GM12878 (cell line): ENCODE data around the gene MNT. TPM values are rescaled to one million over a fixed set of nuclear protein-coding genes. Genes with fewer than 3 reads are reported as not detected.

Experiments
- ATAC-seq: fragments of 200-7000 bp; cut with Tn5 transposase; 3 replicates; pipeline ENCODE4 v1.9.1; 2020; ENCODE audit warnings: mild to moderate bottlenecking, moderate library complexity
- BruUV-seq: library from RNA; stranded (reverse); fragments of 400-500 nt; replicated peaks from 2 replicates; lab custom pipeline; 2021; lab: Mats Ljungman, UMichigan
- CTCF ChIA-PET: fragments of 300-600 bp; sonication (Branson Sonifier 250); formaldehyde crosslinking; extraction: SDS; loops from one replicate; lab custom pipeline; 2021; ENCODE audit warnings: inconsistent platforms; lab: Yijun Ruan, JAX
- POLR2A ChIA-PET: fragments of 350-600 bp; formaldehyde crosslinking; extraction: SDS; loops from one replicate; lab custom pipeline; 2021; ENCODE audit warnings: inconsistent platforms; lab: Charles Lee
- RAD21 ChIA-PET: fragments of 300-600 bp; sonication (Branson Sonifier 250); formaldehyde crosslinking; loops from one replicate; lab custom pipeline; 2023; ENCODE audit warnings: antibody characterized with exemption; ENCODE audit not compliant: unreplicated experiment; lab: Charles Lee
- SMC1A ChIA-PET: fragments of 300-600 bp; sonication (Branson Sonifier 250); formaldehyde crosslinking; loops from one replicate; lab custom pipeline; 2023; ENCODE audit not compliant: unreplicated experiment, uncharacterized antibody; lab: Charles Lee
- DNase-seq: peaks from one replicate; pipeline ENCODE4 v3.0.0-alpha.2; 2011; ENCODE audit warnings: low read depth, low spot score
- FAIRE-seq: peaks from 3 replicates; lab custom pipeline; 2011; peaks lifted over from hg19 to GRCh38; lab: Jason Lieb, UNC
- H2AFZ ChIP-seq: 2 replicates; pipeline ENCODE4 v1.6.0; 2011; ENCODE audit warnings: low read depth, low read length, control low read depth; ENCODE audit not compliant: control insufficient read depth
- H3K27ac ChIP-seq: 2 replicates; pipeline ENCODE4 v1.5.1; 2011; ENCODE audit warnings: control low read depth; ENCODE audit not compliant: control insufficient read depth, insufficient read depth
- H3K27me3 ChIP-seq, 2 experiments: replicated peaks in 1 of 2; 2 replicates each; pipeline versions ENCODE4 v1.6.0 to v1.6.1; 2011; ENCODE audit warnings: low read length in 1 of 2; ENCODE audit not compliant: control insufficient read depth in 2 of 2, insufficient read depth in 2 of 2
- H3K36me3 ChIP-seq, 2 experiments: 2 replicates each; pipeline ENCODE4 v1.5.1; 2011; ENCODE audit warnings: low read length in 1 of 2; ENCODE audit not compliant: control insufficient read depth in 2 of 2, insufficient read depth in 2 of 2
- H3K4me1 ChIP-seq: 2 replicates; pipeline ENCODE4 v1.6.1; 2011; ENCODE audit warnings: mild to moderate bottlenecking, low read length, moderate library complexity, mixed read lengths; ENCODE audit not compliant: control insufficient read depth, insufficient read depth
- H3K4me2 ChIP-seq: 2 replicates; pipeline ENCODE4 v1.6.0; 2011; ENCODE audit warnings: control low read depth; ENCODE audit not compliant: control insufficient read depth, insufficient read depth
- H3K4me3 ChIP-seq: fragments of 200-600 bp; sonication (generic); 2 replicates; pipeline ENCODE4 v1.5.1; 2016
- H3K79me2 ChIP-seq: 2 replicates; pipeline ENCODE4 v1.6.0; 2011; ENCODE audit warnings: low read length; ENCODE audit not compliant: control insufficient read depth, insufficient read depth
- H3K9ac ChIP-seq: 2 replicates; pipeline ENCODE4 v1.8.0; 2011; ENCODE audit warnings: low read length, control low read depth, mixed read lengths; ENCODE audit not compliant: control insufficient read depth, insufficient read depth
- H3K9me3 ChIP-seq: replicated peaks from 3 replicates; pipeline ENCODE4 v1.5.1; 2011; ENCODE audit warnings: mild to moderate bottlenecking, low read length; ENCODE audit not compliant: control insufficient read depth, insufficient read depth
- H4K20me1 ChIP-seq: 2 replicates; pipeline ENCODE4 v1.6.0; 2011; ENCODE audit not compliant: control insufficient read depth, insufficient read depth
- BACH1 ChIP-seq: fragments of 450-650 bp; IDR thresholded peaks from 2 replicates; pipeline ENCODE4 v1.6.1; 2017; ENCODE audit warnings: mild to moderate bottlenecking, borderline replicate concordance
- BHLHE40 ChIP-seq, 2 experiments: fragments of 450-650 bp in 1 of 2; IDR thresholded peaks; 2 replicates each; pipeline ENCODE4 v1.6.1; 2011 to 2017; ENCODE audit warnings: low read depth in 2 of 2, borderline replicate concordance in 1 of 2, improper control_type of control experiment in 1 of 2, low read length in 1 of 2, mild to moderate bottlenecking in 1 of 2
- DPF2 ChIP-seq: fragments of 450-650 bp; IDR thresholded peaks from 2 replicates; pipeline ENCODE4 v1.6.1; 2017; ENCODE audit warnings: mild to moderate bottlenecking
- EGR1 ChIP-seq, 2 experiments: IDR thresholded peaks; 1 replicate in 1 of 2; 2 replicates in 1 of 2; pipeline ENCODE4 v1.6.1; 2011 to 2012; ENCODE audit warnings: low read depth in 2 of 2, low read length in 2 of 2, borderline replicate concordance in 1 of 2, mild to moderate bottlenecking in 1 of 2, moderate library complexity in 1 of 2
- GATAD2B ChIP-seq: fragments of 450-650 bp; conservative IDR thresholded peaks from 2 replicates; pipeline ENCODE4 v1.6.1; 2017; ENCODE audit warnings: low read depth, mild to moderate bottlenecking, moderate library complexity
- IKZF1 ChIP-seq: fragments of 450-650 bp; conservative IDR thresholded peaks from 2 replicates; pipeline ENCODE4 v1.6.1; 2017; ENCODE audit warnings: antibody characterized with exemption, mild to moderate bottlenecking
- NKRF ChIP-seq: fragments of 450-650 bp; conservative IDR thresholded peaks from 2 replicates; pipeline ENCODE4 v1.6.1; 2017; ENCODE audit warnings: mild to moderate bottlenecking, moderate library complexity
- NR2F1 ChIP-seq: fragments of 450-650 bp; conservative IDR thresholded peaks from 2 replicates; pipeline ENCODE4 v1.6.1; 2017; ENCODE audit warnings: mild to moderate bottlenecking
- YY1 ChIP-seq: IDR thresholded peaks from 2 replicates; pipeline ENCODE4 v1.6.1; 2011; ENCODE audit warnings: low read depth, mild to moderate bottlenecking, low read length
- ZNF622 ChIP-seq: fragments of 450-650 bp; IDR thresholded peaks from 2 replicates; pipeline ENCODE4 v1.6.1; 2017; ENCODE audit warnings: mild to moderate bottlenecking, inconsistent platforms
- WGBS: methylation state at CpG from one replicate; pipeline ENCODE4 v1.1.6; 2016; ENCODE audit warnings: low lambda C conversion rate; ENCODE audit not compliant: insufficient replicate concordance, insufficient coverage; ENCODE audit errors: missing lambda C conversion rate; 5-methylcytosine and 5-hydroxymethylcytosine counted together
- in situ Hi-C: fragments of 300-500 bp; cut with MboI; formaldehyde crosslinking; loops from 9 replicates; pipeline ENCODE4 v1.14.3; 2018; ENCODE audit warnings: mixed read lengths
- intact Hi-C: fragments of 100-400 bp; cut with micrococcal nuclease; formaldehyde crosslinking; loops from one replicate; pipeline ENCODE4 v1.14.2; 2022; ENCODE audit not compliant: unreplicated experiment
- polyA plus RNA-seq, 11 experiments: library from polyadenylated mRNA; depleted of rRNA in 4 of 11; unstranded in 6 of 11; stranded (reverse) in 5 of 11; fragments of >200 nt; fragmentation: Nextera tagmentation in 4 of 11; fragmentation: Illumina TruSeq in 1 of 11; extraction: Ambion mirVana in 4 of 11; extraction: Trizol in 1 of 11; gene quantifications; 1 replicate in 1 of 11; 2 replicates in 10 of 11; pipeline versions ENCODE4 v1.2.1 to v1.2.3, GENCODE V29; 2011 to 2016; ENCODE audit warnings: inconsistent platforms in 2 of 11, missing spikeins in 2 of 11, low read depth in 1 of 11
- total RNA-seq, 4 experiments: library from RNA; depleted of rRNA in 3 of 4; stranded (reverse); fragments of >200 nt in 3 of 4; fragmentation: Illumina TruSeq in 1 of 4; extraction: Trizol in 1 of 4; gene quantifications; 2 replicates each; pipeline versions ENCODE4 v1.2.1 to v1.2.3, GENCODE V29; 2013 to 2021
- TF ChIP-seq, protein P1 (sequence below): fragments of 450-650 bp; IDR thresholded peaks from 2 replicates; pipeline ENCODE4 v1.6.1; 2018; ENCODE audit warnings: borderline replicate concordance, mild to moderate bottlenecking; ENCODE audit not compliant: partially characterized antibody

The MNT gene
- total and polyA plus RNA-seq, 10 of the 15 experiments (the other 5 are each of a cell fraction or from before 2014, with no cell fraction given): 0.31 to 15.9 (median 3.8) TPM

GRCh38 chr17:2337544-2338314 lies 63.1 kb downstream of the MNT start:
- FAIRE-seq (no peak), DNase-seq (no peak), ATAC-seq (peak; percentile 49)
- peaks cover 3 to 16% of the 10 kb centered on the region in 2 experiments for H3K36me3 ChIP-seq
- intact Hi-C loops: loop anchor here (2.0 to 5.0 kb wide), 2 partner anchors 71 to 285 kb away; no protein-coding TSS in a partner anchor
- POLR2A ChIA-PET: interaction anchor here (0.5 to 2.5 kb wide), 4 partner anchors 35 to 621 kb away, joined by 3 to 10 read pairs (median 5); no protein-coding TSS in a partner anchor
- H3K79me2 ChIP-seq: peaks cover 46% of the 10 kb centered on the region
- H4K20me1 ChIP-seq: no peaks in the 10 kb centered on the region
- CTCF ChIA-PET: interaction anchor here (1.0 to 3.1 kb wide), 5 partner anchors 15 to 285 kb away, joined by 3 to 13 read pairs (median 3); no protein-coding TSS in a partner anchor
- H3K4me1 ChIP-seq: peaks cover 5% of the 10 kb centered on the region
- RAD21 ChIA-PET: interaction anchor here (0.7 to 2.6 kb wide), 9 partner anchors 15 to 283 kb away, joined by 3 to 11 read pairs (median 4); partner anchors contain the start of genes HIC1, SMG6 and SRR
- in situ Hi-C loops: no loop called here
- WGBS: 2% methylated on average over 22 of the region's 92 CpGs
- no peaks in the 10 kb centered on the region for H3K9me3 ChIP-seq
- SMC1A ChIA-PET: no interaction called here
- peak overlapping the region; percentile 61 for H2AFZ ChIP-seq
- H3K4me3 ChIP-seq: peak overlapping the region; percentile 53
- TF ChIP-seq ZNF622 (no peak), IKZF1 (peak; percentile 23), NR2F1 (0 out of 2 replicates have a peak, but pooled peaks have one; percentile 32), NKRF (peak; percentile 38; the same call in 1 of the 2 replicates), DPF2 (peak; percentile 68), EGR1 (IDR thresholded peaks at IDR 0.05; ENCODE audit: borderline replicate concordance in 1 of 2, low read depth in 2 of 2, low read length in 2 of 2) (0 out of 3 replicates have a peak, but pooled peaks of 1 of the 2 experiments have one; percentile 21), BHLHE40 (IDR thresholded peaks at IDR 0.05; ENCODE audit: borderline replicate concordance in 1 of 2, low read depth in 2 of 2, low read length in 1 of 2) (peak in 1 of 2 experiments; percentile 15; a peak in 1 of 4 replicates), BACH1 (peak; percentile 61), YY1 (peak; percentile 24; the same call in 1 of the 2 replicates), GATAD2B (peak; percentile 70)
- TF ChIP-seq, protein P1, sequence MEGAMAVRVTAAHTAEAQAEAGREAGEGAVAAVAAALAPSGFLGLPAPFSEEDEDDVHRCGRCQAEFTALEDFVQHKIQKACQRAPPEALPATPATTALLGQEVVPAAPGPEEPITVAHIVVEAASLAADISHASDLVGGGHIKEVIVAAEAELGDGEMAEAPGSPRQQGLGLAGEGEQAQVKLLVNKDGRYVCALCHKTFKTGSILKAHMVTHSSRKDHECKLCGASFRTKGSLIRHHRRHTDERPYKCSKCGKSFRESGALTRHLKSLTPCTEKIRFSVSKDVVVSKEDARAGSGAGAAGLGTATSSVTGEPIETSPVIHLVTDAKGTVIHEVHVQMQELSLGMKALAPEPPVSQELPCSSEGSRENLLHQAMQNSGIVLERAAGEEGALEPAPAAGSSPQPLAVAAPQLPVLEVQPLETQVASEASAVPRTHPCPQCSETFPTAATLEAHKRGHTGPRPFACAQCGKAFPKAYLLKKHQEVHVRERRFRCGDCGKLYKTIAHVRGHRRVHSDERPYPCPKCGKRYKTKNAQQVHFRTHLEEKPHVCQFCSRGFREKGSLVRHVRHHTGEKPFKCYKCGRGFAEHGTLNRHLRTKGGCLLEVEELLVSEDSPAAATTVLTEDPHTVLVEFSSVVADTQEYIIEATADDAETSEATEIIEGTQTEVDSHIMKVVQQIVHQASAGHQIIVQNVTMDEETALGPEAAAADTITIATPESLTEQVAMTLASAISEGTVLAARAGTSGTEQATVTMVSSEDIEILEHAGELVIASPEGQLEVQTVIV: no peak
- H3K27ac ChIP-seq: peak overlapping the region; percentile 54
- H3K4me2 ChIP-seq: peak overlapping the region; percentile 66
- peak overlapping the region; percentile 90 for H3K9ac ChIP-seq
- BruUV-seq: no TSS peak
- H3K27me3 ChIP-seq: no peaks in the 10 kb centered on the region
